OCI-LY3 (cell line): ENCODE data around the gene TLCD3B.
A peak's percentile ranks its signal among the peaks of the same experiment; 100 is the strongest.

ENCODE experiments used
- H2AFZ ChIP-seq: fragments of 200-600, 300-600 bp; shearing (Covaris generic); 2 replicates; pipeline ENCODE4 v1.6.0; 2014; ENCODE audit warnings: antibody characterized with exemption, low read depth, low read length
- H3K27ac ChIP-seq: fragments of 200-600, 300-600 bp; sonication (generic); 2 replicates; pipeline ENCODE4 v1.5.1; 2014; ENCODE audit warnings: mild to moderate bottlenecking, low read length, moderate library complexity, mixed read lengths
- H3K27me3 ChIP-seq: fragments of 200-600, 300-600 bp; sonication (generic); 2 replicates; pipeline ENCODE4 v1.6.1; 2014; ENCODE audit warnings: low read depth, low read length, mixed read lengths
- H3K36me3 ChIP-seq: fragments of 200-600, 300-600 bp; sonication (generic); replicated peaks from 2 replicates; pipeline ENCODE3; 2014; ENCODE audit warnings: low read depth, low read length, mixed read lengths
- H3K4me1 ChIP-seq: fragments of 300-600, 200-600 bp; sonication (generic); 2 replicates; pipeline ENCODE4 v1.6.1; 2014; ENCODE audit warnings: low read length, mixed read lengths
- H3K4me2 ChIP-seq: fragments of 200-600, 300-600 bp; sonication (generic); 2 replicates; pipeline ENCODE4 v1.6.1; 2014; ENCODE audit warnings: low read length, mixed read lengths
- H3K4me3 ChIP-seq: fragments of 300-600, 200-600 bp; sonication (generic); 2 replicates; pipeline ENCODE4 v1.5.1; 2014; ENCODE audit warnings: antibody characterized with exemption, mild to moderate bottlenecking, low read length, moderate library complexity
- H3K79me2 ChIP-seq: fragments of 300-600, 200-600 bp; shearing (Covaris generic); 2 replicates; pipeline ENCODE4 v1.6.1; 2014; ENCODE audit warnings: mild to moderate bottlenecking, low read length, mixed read lengths
- H3K9ac ChIP-seq: fragments of 300-600, 200-600 bp; shearing (Covaris generic); 2 replicates; pipeline ENCODE4 v1.6.0; 2014; ENCODE audit warnings: mild to moderate bottlenecking, low read length, moderate library complexity
- H3K9me3 ChIP-seq: fragments of 200-600, 300-600 bp; shearing (Covaris generic); 2 replicates; pipeline ENCODE4 v1.6.1; 2014; ENCODE audit warnings: low read length, mixed read lengths; ENCODE audit not compliant: insufficient read depth
- H4K20me1 ChIP-seq: fragments of 200-600, 300-600 bp; sonication (generic); 2 replicates; pipeline ENCODE4 v1.6.1; 2016; ENCODE audit warnings: low read length, mixed read lengths; ENCODE audit not compliant: insufficient read depth
- EZH2phosphoT487 ChIP-seq: fragments of 200-600 bp; shearing (Covaris generic); IDR thresholded peaks from 2 replicates; pipeline ENCODE4 v1.6.1; 2018; ENCODE audit warnings: antibody characterized with exemption, mixed run types, low read depth
- TF ChIP-seq, protein P1 (sequence below): fragments of 200-600, 300-600 bp; sonication (generic); IDR thresholded peaks from 2 replicates; pipeline ENCODE4 v1.5.1; 2014; ENCODE audit warnings: antibody characterized with exemption, low read length, low read depth

Gene TLCD3B

GRCh38 chr16:30002614-30003346 is 28.3 kb downstream of the TLCD3B start:
- H3K27ac ChIP-seq: no peak overlapping the region
- H3K9me3 ChIP-seq: no peaks in the 10 kb centered on the region
- TF ChIP-seq EZH2phosphoT487: no peak
- TF ChIP-seq, protein P1, sequence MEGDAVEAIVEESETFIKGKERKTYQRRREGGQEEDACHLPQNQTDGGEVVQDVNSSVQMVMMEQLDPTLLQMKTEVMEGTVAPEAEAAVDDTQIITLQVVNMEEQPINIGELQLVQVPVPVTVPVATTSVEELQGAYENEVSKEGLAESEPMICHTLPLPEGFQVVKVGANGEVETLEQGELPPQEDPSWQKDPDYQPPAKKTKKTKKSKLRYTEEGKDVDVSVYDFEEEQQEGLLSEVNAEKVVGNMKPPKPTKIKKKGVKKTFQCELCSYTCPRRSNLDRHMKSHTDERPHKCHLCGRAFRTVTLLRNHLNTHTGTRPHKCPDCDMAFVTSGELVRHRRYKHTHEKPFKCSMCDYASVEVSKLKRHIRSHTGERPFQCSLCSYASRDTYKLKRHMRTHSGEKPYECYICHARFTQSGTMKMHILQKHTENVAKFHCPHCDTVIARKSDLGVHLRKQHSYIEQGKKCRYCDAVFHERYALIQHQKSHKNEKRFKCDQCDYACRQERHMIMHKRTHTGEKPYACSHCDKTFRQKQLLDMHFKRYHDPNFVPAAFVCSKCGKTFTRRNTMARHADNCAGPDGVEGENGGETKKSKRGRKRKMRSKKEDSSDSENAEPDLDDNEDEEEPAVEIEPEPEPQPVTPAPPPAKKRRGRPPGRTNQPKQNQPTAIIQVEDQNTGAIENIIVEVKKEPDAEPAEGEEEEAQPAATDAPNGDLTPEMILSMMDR: no peak
- H3K9ac ChIP-seq: no peak overlapping the region
- no peak overlapping the region for H3K4me2 ChIP-seq
- peaks cover 4% of the 10 kb centered on the region; the same call in 1 of the 2 replicates for H3K4me1 ChIP-seq
- no peaks in the 10 kb centered on the region for H3K79me2 ChIP-seq
- peaks cover 6% of the 10 kb centered on the region for H3K36me3 ChIP-seq
- H4K20me1 ChIP-seq: no peaks in the 10 kb centered on the region
- no peak overlapping the region for H3K4me3 ChIP-seq
- H3K27me3 ChIP-seq: no peaks in the 10 kb centered on the region
- no peak overlapping the region for H2AFZ ChIP-seq

GRCh38 chr16:30000735-30001631 is 30.1 kb downstream of the TLCD3B start:
- H3K79me2 ChIP-seq: peaks cover 10% of the 10 kb centered on the region

DNA sequence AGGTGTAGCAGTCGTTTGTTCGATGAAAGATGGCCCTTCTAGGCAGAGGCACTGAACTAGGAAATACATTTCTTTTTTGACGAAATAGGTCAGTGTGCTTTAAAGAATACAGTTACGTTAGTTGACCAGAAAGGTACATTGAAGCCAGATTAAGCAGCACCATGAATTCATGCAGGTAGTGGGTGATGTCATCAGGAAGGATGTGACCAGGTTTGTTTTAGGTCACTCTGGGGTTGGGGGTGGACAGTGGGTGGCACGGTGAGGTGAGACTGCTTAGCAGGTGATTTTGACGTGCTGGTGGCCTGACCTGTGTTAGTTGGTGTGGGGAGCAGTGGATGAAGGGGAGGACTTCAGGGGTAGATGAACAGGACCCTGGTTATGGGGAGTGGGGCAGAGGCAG is 31.5 kb downstream of the TLCD3B start:
- no peak for TF ChIP-seq EZH2phosphoT487
- TF ChIP-seq, protein P1: no peak
- peaks cover 6% of the 10 kb centered on the region for H3K36me3 ChIP-seq

More at GRCh38 chr16:30000735-30001631, 30.1 kb downstream of the TLCD3B start:
- H2AFZ ChIP-seq: no peak overlapping the region
- peaks cover 9% of the 10 kb centered on the region for H3K4me1 ChIP-seq
- peaks cover 6% of the 10 kb centered on the region for H3K36me3 ChIP-seq
- no peak overlapping the region for H3K4me3 ChIP-seq
- no peak overlapping the region for H3K4me2 ChIP-seq
- TF ChIP-seq, protein P1: no peak; the same call in 1 of the 2 replicates
- TF ChIP-seq EZH2phosphoT487: no peak
- no peak overlapping the region for H3K9ac ChIP-seq
- no peaks in the 10 kb centered on the region for H3K27me3 ChIP-seq
- H3K9me3 ChIP-seq: no peaks in the 10 kb centered on the region
- no peaks in the 10 kb centered on the region for H4K20me1 ChIP-seq
- no peak overlapping the region for H3K27ac ChIP-seq

DNA sequence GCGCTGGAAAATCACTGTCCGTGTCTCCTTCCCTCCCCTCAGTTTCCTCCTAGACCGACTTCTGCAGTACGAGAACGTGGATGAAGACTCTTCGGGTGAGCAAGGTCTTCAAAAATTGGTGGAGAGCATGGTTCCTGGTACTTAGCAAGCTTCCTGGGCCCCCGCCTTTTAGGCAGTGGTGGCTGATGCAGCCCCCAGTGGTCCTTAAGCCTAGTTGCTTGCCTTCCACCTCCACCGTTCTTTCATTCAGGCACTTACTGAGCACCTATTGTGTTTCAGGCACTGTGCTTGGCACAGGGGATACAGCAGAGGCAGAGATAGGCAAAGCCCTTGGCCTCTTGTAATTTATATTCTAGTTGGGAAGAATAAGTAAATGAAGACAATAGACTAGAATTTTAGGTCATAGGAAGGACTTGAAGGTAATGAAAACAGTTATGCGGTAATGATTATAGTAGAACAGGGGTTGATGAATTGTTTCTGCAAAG is 34.3 kb downstream of the TLCD3B start:
- Histone ChIP-seq H3K36me3 (peaks cover 16% of the 10 kb centered on the region), H3K9ac (peak overlapping the region; percentile 99), H3K4me3 (peak overlapping the region; percentile 94)

More for the DNA sequence above, 31.5 kb downstream of the TLCD3B start:
- Histone ChIP-seq H4K20me1 (no peaks in the 10 kb centered on the region), H2AFZ (no peak overlapping the region), H3K9me3 (no peaks in the 10 kb centered on the region), H3K9ac (no peak overlapping the region), H3K4me1 (peaks cover 9% of the 10 kb centered on the region), H3K4me3 (no peak overlapping the region), H3K79me2 (peaks cover 14% of the 10 kb centered on the region), H3K4me2 (no peak overlapping the region), H3K27ac (no peak overlapping the region), H3K27me3 (no peaks in the 10 kb centered on the region)

More for the DNA sequence above, 34.3 kb downstream of the TLCD3B start:
- Histone ChIP-seq H3K79me2 (peaks cover 16% of the 10 kb centered on the region), H3K27me3 (no peaks in the 10 kb centered on the region), H3K4me1 (peaks cover 13% of the 10 kb centered on the region), H3K27ac (peak overlapping the region; percentile 47), H4K20me1 (no peaks in the 10 kb centered on the region), H3K9me3 (no peaks in the 10 kb centered on the region), H2AFZ (peak overlapping the region; percentile 83), H3K4me2 (peak overlapping the region; percentile 96)
- TF ChIP-seq, protein P1: no peak
- no peak for TF ChIP-seq EZH2phosphoT487
